Breast epithelium (tissue), 3 donors: ENCODE measurements around the gene ABCC1.

ENCODE experiments used
- POLR2A ChIP-seq: fragments of 450-650 bp; IDR thresholded peaks from one replicate; pipeline ENCODE4 v1.6.1; 2016; ENCODE audit warnings: antibody characterized with exemption, mild to moderate bottlenecking, moderate library complexity
- TF ChIP-seq, protein P1 (sequence below), 3 donors: fragments of 450-650 bp; IDR thresholded peaks; one replicate each; pipeline ENCODE4 v1.5.1; 2016 to 2017; ENCODE audit warnings: antibody characterized with exemption in 3 of 3, mild to moderate bottlenecking in 3 of 3, moderate library complexity in 3 of 3

DNA sequence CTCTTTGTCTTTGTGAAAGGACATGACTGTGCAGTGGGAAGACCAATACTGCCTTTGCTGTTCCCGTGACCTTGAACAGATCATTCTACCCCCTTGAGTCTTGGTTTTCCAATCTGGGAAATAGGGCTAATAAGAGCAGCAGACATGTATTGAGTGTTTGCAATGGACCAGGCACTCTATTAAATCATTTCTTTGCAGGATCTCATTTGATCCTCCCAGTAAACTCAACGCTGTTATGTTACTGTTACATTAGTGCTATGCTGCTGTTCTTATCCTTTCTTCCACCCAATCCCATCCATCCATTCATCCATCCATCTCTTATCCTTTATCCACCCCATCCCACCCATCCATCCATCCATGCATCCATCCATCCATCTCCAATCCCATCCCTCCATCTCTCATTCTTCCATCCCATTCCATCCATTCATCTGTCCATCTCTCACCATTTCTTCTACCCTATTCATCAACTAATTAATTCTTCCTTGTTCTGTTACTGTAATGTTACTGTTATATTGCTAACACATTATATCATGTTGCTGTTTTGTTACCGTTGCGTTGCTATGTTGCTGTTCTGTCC is 208.8 kb downstream of the ABCC1 start:
- TF ChIP-seq, protein P1, sequence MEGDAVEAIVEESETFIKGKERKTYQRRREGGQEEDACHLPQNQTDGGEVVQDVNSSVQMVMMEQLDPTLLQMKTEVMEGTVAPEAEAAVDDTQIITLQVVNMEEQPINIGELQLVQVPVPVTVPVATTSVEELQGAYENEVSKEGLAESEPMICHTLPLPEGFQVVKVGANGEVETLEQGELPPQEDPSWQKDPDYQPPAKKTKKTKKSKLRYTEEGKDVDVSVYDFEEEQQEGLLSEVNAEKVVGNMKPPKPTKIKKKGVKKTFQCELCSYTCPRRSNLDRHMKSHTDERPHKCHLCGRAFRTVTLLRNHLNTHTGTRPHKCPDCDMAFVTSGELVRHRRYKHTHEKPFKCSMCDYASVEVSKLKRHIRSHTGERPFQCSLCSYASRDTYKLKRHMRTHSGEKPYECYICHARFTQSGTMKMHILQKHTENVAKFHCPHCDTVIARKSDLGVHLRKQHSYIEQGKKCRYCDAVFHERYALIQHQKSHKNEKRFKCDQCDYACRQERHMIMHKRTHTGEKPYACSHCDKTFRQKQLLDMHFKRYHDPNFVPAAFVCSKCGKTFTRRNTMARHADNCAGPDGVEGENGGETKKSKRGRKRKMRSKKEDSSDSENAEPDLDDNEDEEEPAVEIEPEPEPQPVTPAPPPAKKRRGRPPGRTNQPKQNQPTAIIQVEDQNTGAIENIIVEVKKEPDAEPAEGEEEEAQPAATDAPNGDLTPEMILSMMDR (IDR thresholded peaks at IDR 0.05): no peak
- no peak for TF ChIP-seq POLR2A
